Naive thymus-derived CD8-positive, alpha-beta T cell (primary cell): ENCODE data around the gene CD6. TPM values are rescaled to one million over a fixed set of nuclear protein-coding genes. Genes with fewer than 3 reads are reported as not detected.

Source experiments
- ATAC-seq, 2 donors: fragments of 150-1000 bp; cut with Tn5 transposase in 1 of 2; sonication (Bioruptor Pico), chemical (Tn5 transposase) in 1 of 2; 1 replicate in 1 of 2; 2 replicates in 1 of 2; pipeline ENCODE4 v1.10.0; 2021; ENCODE audit warnings: mild to moderate bottlenecking in 2 of 2, moderate library complexity in 2 of 2
- POLR2A ChIA-PET: fragments of 350-600 bp; sonication (Branson Sonifier 250); formaldehyde crosslinking; loops from one replicate; lab custom pipeline; 2021; ENCODE audit warnings: antibody characterized with exemption; lab: Charles Lee
- DNase-seq, 10 donors: peaks; one replicate each; pipeline versions ENCODE4 v3.0.0 to v3.0.0-alpha.2; 2020 to 2022
- H3K27ac Mint-ChIP-seq, 10 donors: one replicate each; pipeline ENCODE4 v1.8.0; 2020 to 2022; ENCODE audit warnings: mild to moderate bottlenecking in 10 of 10, mixed read lengths in 10 of 10, moderate library complexity in 4 of 10, inconsistent platforms in 1 of 10
- H3K27me3 Mint-ChIP-seq, 5 donors: one replicate each; pipeline ENCODE4 v1.8.0; 2021 to 2022; ENCODE audit warnings: mixed read lengths in 5 of 5
- H3K36me3 Mint-ChIP-seq, 3 donors: one replicate each; pipeline ENCODE4 v1.8.0; 2020 to 2022; ENCODE audit warnings: mixed read lengths in 3 of 3, mild to moderate bottlenecking in 2 of 3, inconsistent platforms in 1 of 3
- H3K4me1 Mint-ChIP-seq, 4 donors: one replicate each; pipeline ENCODE4 v1.8.0; 2021 to 2022; ENCODE audit warnings: mixed read lengths in 4 of 4
- H3K4me3 Mint-ChIP-seq, 10 donors: one replicate each; pipeline ENCODE4 v1.8.0; 2020 to 2022; ENCODE audit warnings: mild to moderate bottlenecking in 10 of 10, mixed read lengths in 10 of 10, moderate library complexity in 6 of 10, inconsistent platforms in 1 of 10
- H3K9me3 Mint-ChIP-seq, 9 donors: one replicate each; pipeline ENCODE4 v1.8.0; 2020 to 2022; ENCODE audit warnings: mixed read lengths in 9 of 9, mild to moderate bottlenecking in 3 of 9, inconsistent platforms in 1 of 9, moderate library complexity in 1 of 9
- polyA plus RNA-seq, 3 donors: library from polyadenylated mRNA; unstranded; fragments of 300-500 nt; fragmentation: Illumina TruSeq; gene quantifications; one replicate each; pipeline ENCODE4 v1.2.3, GENCODE V29; 2021
- total RNA-seq, 8 experiments: library from RNA in 2 of 8; stranded (reverse) in 2 of 8; gene quantifications; one replicate each; pipeline ENCODE4 v1.2.3 and lab custom pipeline; 2021 to 2026

The CD6 gene
- total and polyA plus RNA-seq, 5 experiments from 2014 or later, result 150 to 405 (median 199) TPM

GRCh38 chr11:61052182-61052972, 80.9 kb downstream of the CD6 start:
- Mint-ChIP-seq H3K36me3 (peaks cover 0 to 5% (median 4%) of the 10 kb centered on the region in 3 donors), H3K27me3 (no peaks in the 10 kb centered on the region), H3K4me1 (peaks cover 20 to 51% (median 42%) of the 10 kb centered on the region in 4 donors), H3K9me3 (peaks cover 0 to 7% (median 2%) of the 10 kb centered on the region in 9 donors), H3K27ac (peak overlapping the region in 5 of 10 donors; percentile 21 to 90 (median 65)), H3K4me3 (peak overlapping the region in 1 of 10 donors; percentile 33)
- DNase-seq (no peak), ATAC-seq (no peak)
- POLR2A ChIA-PET, result interaction anchor here (1.0 to 5.8 kb wide), 18 partner anchors 8 to 141 kb away, joined by 3 to 30 read pairs (median 4); partner anchors contain the start of genes CD5 and CD6

DNA sequence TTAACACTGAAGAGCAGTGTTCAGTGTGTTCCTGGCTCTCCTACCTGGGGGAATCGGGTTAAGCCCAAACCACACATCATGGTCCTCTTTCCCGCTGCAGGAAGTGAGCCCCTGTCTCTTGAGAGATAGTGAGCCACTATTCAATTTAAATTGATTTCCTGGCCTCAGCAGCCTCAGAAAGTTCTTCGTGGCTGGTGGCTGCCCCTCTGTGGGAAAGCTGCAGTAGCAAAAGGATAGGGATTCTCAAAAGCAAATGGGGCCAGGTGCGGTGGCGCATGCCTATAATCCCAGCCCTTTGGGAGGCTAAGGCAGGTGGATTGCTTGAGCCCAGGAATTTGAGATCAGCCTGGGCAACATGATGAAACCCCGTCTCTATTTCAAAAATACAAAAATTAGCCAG, 81.7 kb downstream of the CD6 start:
- Mint-ChIP-seq H3K9me3 (peaks cover 0 to 7% (median 2%) of the 10 kb centered on the region in 9 donors), H3K27ac (peak overlapping the region in 9 of 10 donors; percentile 24 to 90 (median 73)), H3K4me3 (peak overlapping the region in 3 of 10 donors; percentile 10 to 33 (median 14)), H3K27me3 (no peaks in the 10 kb centered on the region), H3K36me3 (peaks cover 0 to 5% (median 4%) of the 10 kb centered on the region in 3 donors), H3K4me1 (peaks cover 17 to 49% (median 37%) of the 10 kb centered on the region in 4 donors)
- ATAC-seq (peak; percentile 59 to 62), DNase-seq (peak in 4 of 10 donors; percentile 14 to 71 (median 40))
- POLR2A ChIA-PET, result interaction anchor here (0.9 to 5.8 kb wide), 13 partner anchors 8 to 85 kb away, joined by 3 to 30 read pairs (median 4); partner anchors contain the start of genes CD5 and CD6

GRCh38 chr11:61054513-61054912, 83.0 kb downstream of the CD6 start:
- no peak for ATAC-seq
- POLR2A ChIA-PET, result interaction anchor here (0.6 to 5.8 kb wide), 6 partner anchors 9 to 84 kb away, joined by 3 to 30 read pairs (median 5); no protein-coding TSS in a partner anchor
- Mint-ChIP-seq H3K4me1 (peaks cover 13 to 48% (median 33%) of the 10 kb centered on the region in 4 donors), H3K27ac (peak overlapping the region in 3 of 10 donors; percentile 31 to 50 (median 44)), H3K9me3 (peaks cover 0 to 7% (median 2%) of the 10 kb centered on the region in 9 donors), H3K4me3 (no peak overlapping the region), H3K27me3 (no peaks in the 10 kb centered on the region), H3K36me3 (peaks cover 0 to 5% (median 4%) of the 10 kb centered on the region in 3 donors)
- no peak for DNase-seq

DNA sequence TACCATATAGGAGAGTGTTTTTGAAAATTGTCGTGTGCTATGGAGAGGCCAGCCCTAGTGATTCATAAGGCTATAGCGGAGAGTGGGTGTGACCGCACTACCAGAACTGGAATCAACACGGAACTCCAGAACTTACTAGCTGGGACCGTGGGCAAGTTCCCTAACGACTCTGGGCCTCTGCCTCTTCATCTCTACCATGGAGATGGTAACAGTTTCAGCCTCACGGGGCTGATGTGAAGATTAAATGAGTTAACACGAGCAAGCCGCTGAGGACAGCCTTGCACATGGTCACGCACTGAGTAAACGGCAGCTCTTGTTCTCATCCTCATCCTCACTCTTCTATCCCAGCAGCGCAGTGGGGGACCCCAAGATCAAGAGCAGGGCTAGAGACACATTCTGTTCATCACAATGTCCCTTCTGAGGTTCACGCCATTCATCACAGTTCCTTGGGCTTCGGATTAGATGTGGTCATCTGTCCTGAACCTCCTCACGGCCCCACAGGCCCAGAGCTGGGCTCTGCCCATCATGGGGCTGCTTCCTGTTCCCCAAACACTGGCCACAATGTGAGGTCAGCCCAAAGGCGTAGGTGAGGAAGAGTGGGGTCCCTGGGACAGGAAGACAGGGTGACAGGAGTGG, 83.6 kb downstream of the CD6 start:
- no peak overlapping the region for H3K4me3 Mint-ChIP-seq
- H3K36me3 Mint-ChIP-seq, result peaks cover 0 to 5% (median 4%) of the 10 kb centered on the region in 3 donors
- POLR2A ChIA-PET, result interaction anchor here (0.7 to 5.8 kb wide), 8 partner anchors 9 to 85 kb away, joined by 3 to 30 read pairs (median 5); no protein-coding TSS in a partner anchor
- DNase-seq (no peak), ATAC-seq (no peak)
- peak overlapping the region in 2 of 10 donors; percentile 31 to 50 for H3K27ac Mint-ChIP-seq
- H3K27me3 Mint-ChIP-seq, result no peaks in the 10 kb centered on the region
- peaks cover 11 to 49% (median 33%) of the 10 kb centered on the region in 4 donors for H3K4me1 Mint-ChIP-seq
- H3K9me3 Mint-ChIP-seq, result peaks cover 0 to 7% (median 2%) of the 10 kb centered on the region in 9 donors

DNA sequence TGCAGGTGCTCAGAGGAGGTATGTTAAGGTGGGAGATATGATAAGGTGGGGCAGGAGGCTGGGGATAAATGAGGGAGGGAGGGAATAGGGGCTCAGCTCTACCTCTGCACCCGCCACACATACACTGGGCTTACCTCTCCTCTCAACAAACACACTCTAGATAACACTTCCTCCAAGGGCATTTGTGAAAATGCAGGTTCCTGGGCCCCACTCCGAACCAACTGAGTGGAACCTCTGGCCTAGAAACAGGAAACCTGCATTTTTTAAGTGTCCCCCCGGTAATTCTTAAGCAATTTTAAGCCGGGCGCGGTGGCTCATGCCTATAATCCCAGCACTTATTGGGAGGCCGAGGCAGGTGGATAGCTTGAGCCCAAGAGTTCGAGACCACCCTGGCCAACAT, 84.3 kb downstream of the CD6 start:
- ATAC-seq, result no peak
- peak overlapping the region in 1 of 10 donors; percentile 15 for H3K27ac Mint-ChIP-seq
- peaks cover 11 to 52% (median 36%) of the 10 kb centered on the region in 4 donors for H3K4me1 Mint-ChIP-seq
- POLR2A ChIA-PET, result interaction anchor here (0.5 to 2.5 kb wide), 10 partner anchors 8 to 85 kb away, joined by 3 to 12 read pairs (median 4); no protein-coding TSS in a partner anchor
- DNase-seq, result no peak
- peaks cover 0 to 5% (median 3%) of the 10 kb centered on the region in 3 donors for H3K36me3 Mint-ChIP-seq
- no peak overlapping the region for H3K4me3 Mint-ChIP-seq
- H3K27me3 Mint-ChIP-seq, result no peaks in the 10 kb centered on the region
- H3K9me3 Mint-ChIP-seq, result peaks cover 0 to 6% (median 2%) of the 10 kb centered on the region in 9 donors

DNA sequence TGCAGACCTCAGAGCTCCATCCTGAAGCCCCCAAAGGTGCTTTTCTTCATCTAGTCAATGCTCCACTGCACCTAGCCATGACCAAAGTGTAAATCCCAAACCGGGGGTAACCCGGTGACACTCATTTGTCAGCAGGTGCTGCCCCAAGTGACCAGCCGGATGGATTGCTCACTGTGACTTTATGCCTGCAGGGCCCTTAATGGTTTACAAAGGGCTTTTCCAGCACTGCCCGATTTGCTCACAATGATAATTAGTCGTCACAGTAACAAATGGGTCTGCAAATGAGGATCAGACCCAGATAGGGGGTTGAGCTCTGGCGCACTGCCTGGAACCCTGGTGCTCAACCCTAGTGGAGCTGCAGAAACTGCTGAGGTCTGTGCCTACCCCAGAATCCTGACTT, 85.1 kb downstream of the CD6 start:
- peak overlapping the region in 1 of 10 donors; percentile 56 for H3K27ac Mint-ChIP-seq
- ATAC-seq (no peak), DNase-seq (no peak)
- no peak overlapping the region for H3K4me3 Mint-ChIP-seq
- POLR2A ChIA-PET, result interaction anchor here (0.6 to 2.5 kb wide), 11 partner anchors 8 to 86 kb away, joined by 3 to 12 read pairs (median 4); no protein-coding TSS in a partner anchor
- H3K36me3 Mint-ChIP-seq, result no peaks in the 10 kb centered on the region
- H3K9me3 Mint-ChIP-seq, result no peaks in the 10 kb centered on the region
- H3K4me1 Mint-ChIP-seq, result peaks cover 16 to 60% (median 44%) of the 10 kb centered on the region in 4 donors
- no peaks in the 10 kb centered on the region for H3K27me3 Mint-ChIP-seq

- no peak overlapping the region for H3K27ac Mint-ChIP-seq
- peaks cover 20 to 64% (median 48%) of the 10 kb centered on the region in 4 donors for H3K4me1 Mint-ChIP-seq
- no peak overlapping the region for H3K4me3 Mint-ChIP-seq
- ATAC-seq, result no peak
- H3K9me3 Mint-ChIP-seq, result no peaks in the 10 kb centered on the region
- no peak for DNase-seq
- POLR2A ChIA-PET, result interaction anchor here (0.6 to 2.5 kb wide), 11 partner anchors 8 to 86 kb away, joined by 3 to 12 read pairs (median 4); no protein-coding TSS in a partner anchor
- no peaks in the 10 kb centered on the region for H3K36me3 Mint-ChIP-seq
- no peaks in the 10 kb centered on the region for H3K27me3 Mint-ChIP-seq
Measured at GRCh38 chr11:61056981-61057380, 85.5 kb downstream of the CD6 start.

- H3K9me3 Mint-ChIP-seq, result no peaks in the 10 kb centered on the region
- peak overlapping the region in 1 of 10 donors; percentile 31 for H3K27ac Mint-ChIP-seq
- POLR2A ChIA-PET, result interaction anchor here (1.2 to 2.5 kb wide), 5 partner anchors 12 to 69 kb away, joined by 3 to 12 read pairs (median 4); no protein-coding TSS in a partner anchor
- peaks cover 22 to 66% (median 53%) of the 10 kb centered on the region in 4 donors for H3K4me1 Mint-ChIP-seq
- no peaks in the 10 kb centered on the region for H3K27me3 Mint-ChIP-seq
- no peaks in the 10 kb centered on the region for H3K36me3 Mint-ChIP-seq
- H3K4me3 Mint-ChIP-seq, result no peak overlapping the region
- ATAC-seq (no peak), DNase-seq (no peak)
Measured at GRCh38 chr11:61057615-61058014, 86.1 kb downstream of the CD6 start.

DNA sequence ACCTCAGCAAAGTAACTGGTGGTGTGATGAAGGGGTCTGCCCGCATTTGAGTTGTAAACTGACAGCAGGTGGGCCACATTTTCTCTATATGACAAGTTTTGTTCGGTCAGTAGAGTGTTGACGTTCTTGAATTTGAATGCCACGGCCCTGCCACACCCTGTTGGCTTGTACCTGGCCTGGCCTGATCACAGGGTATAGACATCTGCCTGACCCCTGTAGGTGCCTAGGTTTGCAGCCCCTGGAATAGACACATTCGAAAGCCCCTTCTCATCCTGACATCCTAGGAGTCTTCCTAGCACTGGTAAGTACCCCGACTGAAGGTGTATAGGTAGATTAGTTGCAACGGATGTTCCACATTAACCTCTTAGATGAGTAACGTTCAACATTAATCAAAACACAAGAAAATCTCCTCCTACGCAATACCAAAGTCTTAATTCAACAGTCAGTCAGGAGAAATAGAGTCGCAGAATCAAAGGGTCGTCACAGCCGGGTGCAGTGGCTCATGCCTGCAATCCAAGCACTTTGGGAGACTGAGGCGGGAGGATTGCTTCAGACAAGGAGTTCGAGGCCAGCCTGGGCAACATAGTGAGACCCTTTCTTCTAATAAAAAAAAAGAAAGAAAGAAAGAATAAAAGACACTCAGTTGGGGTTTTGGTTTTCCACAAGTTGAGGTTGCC, 87.2 kb downstream of the CD6 start:
- DNase-seq, result no peak
- Mint-ChIP-seq H3K36me3 (no peaks in the 10 kb centered on the region), H3K4me1 (peaks cover 19 to 65% (median 51%) of the 10 kb centered on the region in 4 donors), H3K9me3 (no peaks in the 10 kb centered on the region), H3K27me3 (no peaks in the 10 kb centered on the region), H3K27ac (peak overlapping the region in 8 of 10 donors; percentile 19 to 61 (median 46)), H3K4me3 (peak overlapping the region in 1 of 10 donors; percentile 16)
- POLR2A ChIA-PET, result no interaction called here
- ATAC-seq, result no peak

GRCh38 chr11:61059260-61059752, 87.8 kb downstream of the CD6 start:
- DNase-seq (no peak), ATAC-seq (no peak)
- Mint-ChIP-seq H3K27ac (peak overlapping the region in 6 of 10 donors; percentile 4 to 67 (median 42)), H3K4me3 (no peak overlapping the region), H3K4me1 (peaks cover 19 to 62% (median 48%) of the 10 kb centered on the region in 4 donors), H3K9me3 (no peaks in the 10 kb centered on the region), H3K27me3 (no peaks in the 10 kb centered on the region), H3K36me3 (no peaks in the 10 kb centered on the region)
- POLR2A ChIA-PET, result interaction anchor here (0.9 kb wide), 1 partner anchor 14 kb away, joined by 3 read pairs; no protein-coding TSS in a partner anchor

GRCh38 chr11:61061081-61061826, 89.8 kb downstream of the CD6 start:
- H3K9me3 Mint-ChIP-seq, result no peaks in the 10 kb centered on the region

More at GRCh38 chr11:61061081-61061826, 89.8 kb downstream of the CD6 start:
- H3K4me3 Mint-ChIP-seq, result peak overlapping the region; percentile 63 to 90 (median 84)
- H3K4me1 Mint-ChIP-seq, result peaks cover 26 to 72% (median 59%) of the 10 kb centered on the region in 4 donors
- peak in 9 of 10 donors; percentile 32 to 74 (median 47) for DNase-seq
- no peaks in the 10 kb centered on the region for H3K36me3 Mint-ChIP-seq
- POLR2A ChIA-PET, result interaction anchor here (0.6 to 2.3 kb wide), 15 partner anchors 10 to 735 kb away, joined by 3 to 26 read pairs (median 3); no protein-coding TSS in a partner anchor
- no peaks in the 10 kb centered on the region for H3K27me3 Mint-ChIP-seq
- peak; percentile 81 to 86 for ATAC-seq
- peak overlapping the region; percentile 83 to 98 (median 92) for H3K27ac Mint-ChIP-seq
